GM20000 (cell line): ENCODE measurements around the gene ZNF423.

Source experiments
- DNase-seq: peaks from one replicate; pipeline ENCODE4 v3.0.0; 2012; ENCODE audit warnings: low spot score
- CTCF ChIP-seq: IDR thresholded peaks from 2 replicates; pipeline ENCODE4 v1.5.1; 2012; ENCODE audit warnings: mild to moderate bottlenecking, control low read depth; ENCODE audit errors: extremely low read depth, missing control alignments

Gene ZNF423

GRCh38 chr16:49850558-49851467 lies 5.1 kb downstream of the ZNF423 start:
- no peak for TF ChIP-seq CTCF
- DNase-seq, result no peak

DNA sequence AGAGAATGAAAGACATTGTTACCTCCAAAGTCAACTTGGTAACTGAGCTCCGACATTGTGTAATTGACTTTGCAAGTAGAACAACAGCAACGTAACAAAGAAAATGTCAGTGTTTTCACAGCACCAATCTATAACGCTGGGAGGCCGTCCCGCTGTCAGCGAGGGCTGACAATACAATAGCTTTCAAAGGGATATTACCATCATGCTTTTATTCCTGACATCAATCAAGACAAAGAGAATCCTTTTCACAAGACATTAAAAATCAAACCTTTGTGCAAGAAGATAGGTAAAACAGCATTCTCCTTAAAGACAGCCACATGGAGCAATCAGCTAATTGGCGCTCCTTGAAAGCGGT lies 6.2 kb downstream of the ZNF423 start:
- TF ChIP-seq CTCF, result no peak
- no peak for DNase-seq

DNA sequence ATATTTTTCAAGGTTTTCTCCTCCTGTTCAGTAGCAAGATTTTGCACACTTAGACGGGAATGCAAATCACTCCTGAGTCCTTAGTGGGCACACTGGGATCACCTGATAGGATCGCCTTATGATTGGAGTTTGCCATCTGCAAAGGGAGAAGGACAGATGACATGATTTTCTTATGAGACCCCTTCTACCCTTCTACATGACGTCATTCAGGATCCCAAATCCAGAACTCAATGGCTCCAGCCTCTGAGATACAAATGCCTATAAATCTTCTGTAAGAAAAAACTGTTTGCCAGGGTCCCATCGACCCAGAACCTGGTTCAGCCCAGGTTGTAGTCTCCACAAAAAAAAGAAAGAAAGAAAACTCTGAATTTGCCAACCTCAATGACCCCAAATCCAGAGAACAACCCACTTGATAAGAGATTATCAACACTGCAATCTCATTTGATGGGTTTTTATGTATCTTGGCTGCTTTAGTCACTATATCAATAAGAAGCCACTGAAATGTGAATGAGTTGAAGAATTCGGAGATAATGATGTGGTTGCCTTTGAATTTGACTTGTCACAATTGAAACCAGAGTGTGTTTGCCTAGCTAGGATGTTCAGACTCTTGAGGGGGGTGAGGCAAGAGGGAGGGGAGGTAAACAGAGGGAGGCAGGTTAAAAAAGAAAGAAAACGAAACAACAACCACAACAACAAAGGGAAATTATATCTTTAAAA lies 6.7 kb downstream of the ZNF423 start:
- TF ChIP-seq CTCF, result no peak
- DNase-seq, result no peak

- DNase-seq, result no peak
- no peak for TF ChIP-seq CTCF
These were observed 7.4 kb downstream of the ZNF423 start for GRCh38 chr16:49848530-49848929.

- no peak for DNase-seq
- TF ChIP-seq CTCF, result no peak
These were observed 9.1 kb downstream of the ZNF423 start for GRCh38 chr16:49846800-49847199.

GRCh38 chr16:49844359-49844758 lies 11.6 kb downstream of the ZNF423 start:
- TF ChIP-seq CTCF, result no peak
- no peak for DNase-seq

- no peak for DNase-seq
- TF ChIP-seq CTCF, result no peak
These were observed 12.2 kb downstream of the ZNF423 start for GRCh38 chr16:49843758-49844157.
